CD4-positive, alpha-beta T cell treated with Interleukin-17A for 4 hours (primary cell): Measurements from ENCODE around the gene MORN1.

ENCODE experiments used
- DNase-seq: peaks from one replicate; pipeline ENCODE4 v3.0.0-alpha.2; 2020; ENCODE audit warnings: mixed read lengths

The MORN1 gene

DNA sequence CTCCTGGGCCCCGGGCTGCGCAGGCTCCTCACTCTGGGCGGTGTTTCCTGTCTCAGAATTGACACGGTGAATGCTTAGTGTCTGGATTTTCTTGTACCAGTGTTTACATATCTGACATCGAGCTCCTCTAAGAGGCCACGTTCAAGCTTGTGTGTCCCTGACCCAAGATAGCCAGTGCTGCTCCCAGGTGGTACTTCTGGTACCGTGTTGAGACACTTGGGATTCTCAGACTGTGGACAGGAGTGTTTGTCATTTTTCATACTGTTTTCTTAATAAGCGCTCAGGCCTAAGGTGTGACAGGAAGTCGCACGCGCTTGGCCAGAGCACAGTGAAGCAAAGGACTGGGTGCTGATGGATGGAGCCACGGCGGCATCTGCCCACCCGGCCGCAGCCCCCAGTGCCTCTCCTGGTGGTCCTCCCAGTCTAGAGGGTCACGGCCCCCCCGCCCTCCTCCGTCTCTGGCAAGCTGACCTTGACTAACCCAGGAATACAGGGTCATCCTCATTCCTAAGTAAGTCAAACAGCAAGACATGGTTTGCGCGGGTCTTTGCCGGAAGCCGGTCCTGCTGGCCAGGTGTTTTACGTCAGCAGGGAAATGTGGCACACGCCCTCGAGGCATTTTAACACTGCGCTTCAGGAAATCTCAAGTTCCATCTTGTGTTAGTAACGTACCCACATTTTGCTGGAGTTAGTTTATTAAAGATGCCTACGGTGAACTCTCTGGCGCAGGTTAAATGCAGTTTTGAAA lies 13.0 kb upstream of the MORN1 start:
- DNase-seq, result no peak

DNA sequence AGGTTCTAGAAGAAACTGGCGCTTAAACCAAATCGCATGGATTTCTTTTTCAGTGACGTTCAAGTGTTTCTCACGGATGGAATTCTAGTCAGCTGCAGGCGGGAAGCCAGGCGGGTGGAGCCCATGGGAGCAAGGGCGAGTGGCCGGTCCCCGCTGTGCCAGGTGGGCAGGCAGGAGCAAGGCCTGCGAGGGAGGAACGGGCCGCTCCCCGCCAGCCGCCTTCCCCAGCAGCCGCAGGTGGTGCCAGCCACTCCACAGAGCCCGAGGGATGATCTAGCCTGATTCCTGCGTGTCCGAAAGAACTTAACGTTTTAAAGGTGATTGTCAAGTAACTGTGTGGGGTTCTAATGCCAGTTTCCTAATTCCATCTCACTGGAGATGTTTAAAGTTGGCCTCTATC lies 11.9 kb upstream of the MORN1 start:
- DNase-seq, result no peak

DNA sequence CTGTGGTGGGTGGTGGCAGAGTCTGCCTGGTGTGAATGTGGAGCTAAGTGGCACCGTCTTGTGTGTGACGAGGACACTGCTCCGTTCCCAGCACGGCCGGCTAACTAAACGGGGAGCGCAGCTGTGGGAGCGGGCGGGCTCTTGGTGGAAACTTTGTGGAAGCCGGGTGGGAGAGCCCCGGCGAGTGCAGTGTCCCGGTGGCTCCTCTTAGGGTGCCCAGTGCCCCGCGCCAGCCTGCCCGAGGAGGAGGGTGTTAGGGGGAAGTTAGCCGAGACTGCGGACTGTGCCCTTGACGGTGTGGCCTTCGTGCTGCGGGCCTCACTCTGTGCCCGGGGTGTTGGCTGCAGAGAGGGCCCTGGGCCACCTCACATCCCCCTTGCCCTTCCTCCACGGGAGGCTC lies 11.1 kb upstream of the MORN1 start:
- DNase-seq, result no peak

DNA sequence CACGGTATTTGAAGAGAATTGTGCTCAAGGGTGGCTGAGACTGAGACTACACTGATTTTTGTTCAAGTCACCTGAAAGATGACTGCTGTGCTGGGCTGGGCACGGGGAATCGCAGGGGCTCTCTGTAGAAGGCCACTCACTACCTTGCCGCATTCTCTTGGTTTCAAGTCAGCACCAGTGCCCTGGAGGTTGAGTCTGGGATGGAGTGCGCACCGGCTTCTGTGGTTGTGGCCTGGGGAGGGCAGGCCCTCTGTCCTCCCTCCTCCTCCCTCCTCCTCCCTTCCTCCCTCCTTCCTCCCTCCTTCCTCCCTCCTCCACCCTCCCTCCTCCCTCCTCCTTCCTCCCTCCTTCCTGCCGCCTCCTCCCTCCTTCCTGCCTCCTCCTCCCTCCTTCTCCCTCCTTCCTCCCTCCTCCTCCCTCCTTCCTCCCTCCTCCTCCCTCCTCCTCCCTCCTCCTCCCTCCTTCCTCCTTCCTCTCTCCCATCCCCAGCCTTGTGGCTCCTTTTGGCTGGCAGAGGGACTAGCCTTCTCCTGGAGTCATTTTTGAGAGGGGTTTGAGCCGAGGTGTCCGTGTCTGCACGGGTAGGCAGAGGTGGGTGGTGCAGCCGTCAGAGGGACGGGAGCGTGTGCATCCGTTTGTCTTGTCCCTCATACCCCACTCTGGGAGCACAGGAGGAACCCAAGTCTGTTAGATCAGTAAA lies 9.7 kb upstream of the MORN1 start:
- DNase-seq, result no peak

DNA sequence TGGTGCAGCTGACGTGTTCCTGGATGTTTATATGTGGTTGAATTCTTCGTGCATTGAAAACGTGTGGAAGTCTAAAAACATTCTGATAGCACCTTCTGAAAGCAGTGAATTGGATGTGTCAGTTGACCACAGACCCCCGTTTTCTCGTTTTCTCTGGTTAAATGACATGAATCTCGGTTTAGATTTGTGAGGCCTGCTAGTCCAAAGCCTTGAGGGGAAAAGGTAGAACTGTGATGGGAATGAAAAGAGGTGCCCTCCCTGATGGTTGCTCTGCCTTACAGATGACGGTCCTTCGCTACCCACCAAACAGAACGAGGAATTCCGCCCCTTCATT lies 9.2 kb upstream of the MORN1 start:
- DNase-seq, result no peak

DNA sequence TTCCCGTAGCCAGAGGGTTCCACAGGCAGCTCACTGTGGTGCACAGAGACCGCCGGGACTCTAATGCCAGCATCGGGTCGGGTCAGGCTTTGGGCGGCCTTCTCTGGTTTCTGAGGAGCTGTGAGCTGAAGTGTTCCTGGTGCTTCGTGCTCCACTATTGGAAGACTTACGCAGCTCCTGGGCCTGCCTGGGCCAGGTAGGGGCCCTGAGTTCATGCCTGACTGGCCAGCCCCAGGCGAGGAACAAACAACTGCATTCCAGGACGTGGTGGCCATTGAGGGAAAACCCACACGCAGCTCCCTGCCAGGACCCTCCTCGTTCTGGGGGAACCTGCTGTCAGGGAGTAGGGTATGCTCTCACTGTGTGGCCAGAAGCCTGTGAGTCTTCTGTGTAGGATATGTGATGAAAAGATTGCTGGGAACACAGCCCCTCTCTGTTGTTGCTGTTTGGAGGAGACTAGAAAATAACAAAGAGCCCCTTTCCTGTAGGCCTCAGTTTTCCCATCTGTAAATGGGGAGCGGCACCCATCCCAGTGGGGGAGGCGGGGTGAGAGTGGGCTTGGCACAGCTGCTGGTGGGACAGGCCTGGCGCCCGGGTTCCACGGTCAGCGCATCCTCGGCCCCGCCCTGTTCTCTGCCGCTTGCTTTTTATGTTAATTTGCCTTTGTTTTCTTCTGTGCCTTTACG lies 8.7 kb upstream of the MORN1 start:
- no peak for DNase-seq

DNA sequence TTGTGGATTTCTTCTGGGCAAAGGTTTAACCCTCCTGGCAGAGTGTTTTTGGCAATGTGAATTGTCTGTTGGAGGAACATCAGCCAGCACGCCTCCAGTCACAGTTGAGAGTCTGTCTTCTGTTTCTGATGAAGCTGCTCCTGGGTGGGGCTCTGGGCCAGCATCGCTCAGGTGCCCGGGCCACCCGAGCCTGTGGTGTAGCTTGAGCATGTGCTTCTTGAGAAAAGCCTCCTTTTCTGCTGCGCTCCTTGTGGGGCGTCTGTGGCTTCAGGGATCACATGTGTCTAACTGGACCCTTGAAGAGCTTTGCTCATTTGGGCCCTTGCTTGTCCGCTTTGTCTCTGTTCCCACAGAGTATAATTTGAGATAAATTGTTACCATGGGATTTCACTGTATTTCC lies 7.5 kb upstream of the MORN1 start:
- DNase-seq, result no peak

DNA sequence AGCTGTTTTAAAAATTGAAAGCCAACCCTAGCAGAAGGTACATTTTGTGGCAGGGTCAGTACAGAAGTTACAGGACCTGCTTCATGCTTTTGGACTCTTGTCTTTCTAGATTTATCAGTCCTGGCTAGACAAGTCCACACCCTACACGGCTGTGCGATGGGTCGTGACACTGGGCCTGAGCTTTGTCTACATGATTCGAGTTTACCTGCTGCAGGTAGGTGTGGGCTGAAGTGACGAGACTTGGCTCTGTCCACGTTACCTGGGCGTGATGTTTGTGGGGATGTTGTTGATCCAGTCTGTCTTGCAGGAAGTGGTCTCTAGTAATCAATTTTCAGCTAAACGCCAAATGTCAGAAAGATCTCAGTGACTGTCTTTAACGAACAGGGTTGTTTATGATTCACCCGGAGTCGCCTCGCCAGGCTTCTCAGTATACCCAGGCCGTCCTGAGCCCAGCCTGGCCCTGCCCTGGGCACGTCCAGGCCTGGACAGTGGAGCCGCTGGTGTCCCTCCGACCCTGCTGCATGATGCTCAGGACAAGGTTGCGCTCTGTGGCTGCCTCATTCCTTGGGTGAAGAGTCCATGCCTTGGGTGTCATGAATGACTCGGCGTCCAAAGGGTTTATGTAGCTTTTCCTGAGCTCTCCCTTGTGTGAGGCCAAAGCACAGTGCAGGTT lies 5.8 kb upstream of the MORN1 start:
- DNase-seq, result no peak

DNA sequence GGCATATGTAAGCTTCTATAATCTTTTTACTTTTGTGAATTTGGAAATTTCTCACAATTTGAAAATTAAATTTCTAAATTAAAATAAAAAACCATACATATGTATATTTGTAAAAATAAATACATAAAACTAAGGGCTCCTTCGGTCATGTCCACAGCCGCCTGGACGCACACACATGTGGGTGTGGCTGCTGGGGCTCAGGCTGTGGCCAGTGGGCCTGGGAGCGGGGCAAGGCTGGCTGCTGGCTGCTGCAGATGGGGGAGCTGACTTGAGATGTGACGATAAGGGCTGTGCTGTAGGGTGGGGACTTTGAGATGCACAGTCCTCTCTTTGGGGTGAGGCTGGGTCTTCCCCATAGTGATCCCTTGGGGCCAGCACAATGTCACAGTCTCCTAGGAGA lies 5.1 kb upstream of the MORN1 start:
- no peak for DNase-seq

DNA sequence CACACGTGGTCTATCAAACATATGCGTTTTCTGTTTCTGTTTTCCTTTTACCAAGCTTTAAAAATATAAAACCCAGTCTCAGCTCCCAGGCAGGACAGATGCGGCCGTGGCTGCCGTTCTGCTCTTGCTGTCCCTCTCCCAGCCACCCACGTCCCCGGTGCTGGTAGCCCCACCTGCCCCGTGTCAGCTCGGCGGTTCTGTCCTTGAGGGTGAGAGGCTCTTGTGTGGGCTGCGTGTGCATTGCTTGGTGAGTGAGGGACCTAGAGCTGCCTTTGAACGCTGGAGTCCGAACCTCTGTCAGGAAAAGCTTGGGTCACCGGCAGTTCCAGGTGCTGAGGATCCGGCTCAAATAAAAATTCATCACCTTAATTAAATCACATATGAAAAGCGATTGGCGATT lies 4.7 kb upstream of the MORN1 start:
- DNase-seq, result no peak

DNA sequence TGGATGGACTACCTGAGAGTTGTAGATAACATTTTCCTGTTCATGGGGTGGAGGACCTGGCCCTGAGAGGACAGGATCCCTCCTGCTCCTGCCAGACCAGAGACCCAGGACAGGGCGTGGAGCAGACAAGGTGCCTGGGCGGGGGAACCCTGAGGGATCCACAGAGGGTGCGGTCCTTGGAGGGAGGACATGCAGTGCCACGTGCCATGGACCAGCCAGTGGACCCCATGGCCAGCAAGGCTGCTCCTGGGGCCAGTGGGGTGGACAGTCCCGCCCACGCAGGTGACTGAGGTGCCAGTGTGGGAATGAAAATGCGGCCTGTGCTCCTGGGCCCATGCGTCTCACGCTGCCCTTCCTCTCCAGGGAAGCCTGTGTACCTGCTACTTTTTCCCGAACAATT lies 3.9 kb upstream of the MORN1 start:
- no peak for DNase-seq

DNA sequence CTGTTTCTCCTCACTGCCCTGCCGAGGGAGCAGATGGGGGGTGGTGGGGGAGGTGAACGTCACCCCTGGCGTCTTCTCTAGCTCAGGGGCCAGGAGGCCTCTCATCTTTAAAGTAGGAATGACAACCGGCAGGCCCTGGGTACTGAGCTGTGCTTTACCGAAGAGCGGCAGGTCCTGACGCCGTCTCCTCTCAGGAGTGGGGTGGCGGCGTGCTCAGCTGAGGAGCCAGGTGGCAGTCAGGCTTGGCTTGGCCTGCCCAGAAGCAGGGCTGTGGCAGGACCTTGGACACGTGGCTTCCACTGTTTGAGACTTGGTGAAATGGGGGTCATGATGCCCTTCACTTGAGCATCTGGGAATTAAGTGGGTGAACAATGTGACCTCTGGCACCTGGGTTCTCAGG lies 3.4 kb upstream of the MORN1 start:
- no peak for DNase-seq

DNA sequence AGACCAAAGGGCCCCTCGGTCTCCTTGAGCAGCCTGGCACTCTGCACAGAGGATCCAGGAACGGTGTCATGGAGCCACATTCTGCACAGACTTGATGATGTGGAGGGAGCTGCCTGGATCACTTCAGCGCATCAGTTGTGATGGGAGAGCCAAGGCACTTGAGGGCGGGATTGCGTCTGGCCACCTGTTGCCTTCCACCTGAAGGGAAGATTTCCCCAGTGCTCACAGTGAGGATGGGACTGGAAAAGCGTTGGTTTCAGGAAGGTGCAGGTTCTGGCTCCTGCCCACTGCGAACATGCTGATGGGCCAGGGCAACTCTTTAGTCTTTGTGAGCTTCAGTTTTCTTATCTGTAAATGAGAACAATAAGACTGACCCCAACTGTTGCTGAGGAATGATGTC lies 2.9 kb upstream of the MORN1 start:
- no peak for DNase-seq

DNA sequence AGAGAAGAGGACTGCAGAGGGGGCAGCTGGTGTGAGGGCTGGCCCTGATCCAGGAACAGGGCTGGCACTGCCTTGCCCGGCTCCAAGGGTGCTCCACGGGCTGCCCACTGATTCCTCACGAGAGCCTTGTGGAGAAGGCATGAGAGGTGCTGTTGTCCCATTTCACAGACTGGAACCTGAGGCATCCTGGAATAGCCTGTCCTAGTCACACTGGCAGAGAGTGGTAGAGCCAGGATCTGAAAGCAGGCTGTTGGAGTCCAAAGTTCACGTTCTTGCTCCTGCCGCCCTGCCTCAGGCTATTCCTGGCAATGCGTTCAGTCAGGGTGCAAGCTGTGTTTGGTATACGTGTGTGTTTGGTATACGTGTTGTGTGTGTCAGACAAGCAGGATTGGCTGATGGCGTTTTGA lies 2.1 kb upstream of the MORN1 start:
- no peak for DNase-seq

DNA sequence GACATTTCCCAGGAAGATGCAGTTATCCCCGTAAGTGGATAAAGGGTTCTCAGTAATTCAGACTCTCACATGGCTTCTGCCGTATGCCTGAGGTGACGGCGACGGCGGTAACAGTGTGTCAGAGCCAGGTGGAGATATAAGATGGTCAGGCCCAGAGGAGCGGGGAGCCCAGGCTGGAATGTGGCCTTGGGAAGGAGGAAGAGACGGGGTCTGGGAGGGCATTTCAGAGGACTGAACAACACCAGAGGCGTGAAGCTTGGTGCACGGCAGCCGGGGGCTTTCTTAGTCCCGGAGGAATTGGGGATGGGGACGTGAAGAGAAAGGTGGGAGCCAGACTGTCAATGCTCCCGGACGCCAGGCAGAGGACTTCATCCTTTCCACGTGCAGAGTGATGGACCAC lies 1.3 kb upstream of the MORN1 start:
- DNase-seq, result no peak

DNA sequence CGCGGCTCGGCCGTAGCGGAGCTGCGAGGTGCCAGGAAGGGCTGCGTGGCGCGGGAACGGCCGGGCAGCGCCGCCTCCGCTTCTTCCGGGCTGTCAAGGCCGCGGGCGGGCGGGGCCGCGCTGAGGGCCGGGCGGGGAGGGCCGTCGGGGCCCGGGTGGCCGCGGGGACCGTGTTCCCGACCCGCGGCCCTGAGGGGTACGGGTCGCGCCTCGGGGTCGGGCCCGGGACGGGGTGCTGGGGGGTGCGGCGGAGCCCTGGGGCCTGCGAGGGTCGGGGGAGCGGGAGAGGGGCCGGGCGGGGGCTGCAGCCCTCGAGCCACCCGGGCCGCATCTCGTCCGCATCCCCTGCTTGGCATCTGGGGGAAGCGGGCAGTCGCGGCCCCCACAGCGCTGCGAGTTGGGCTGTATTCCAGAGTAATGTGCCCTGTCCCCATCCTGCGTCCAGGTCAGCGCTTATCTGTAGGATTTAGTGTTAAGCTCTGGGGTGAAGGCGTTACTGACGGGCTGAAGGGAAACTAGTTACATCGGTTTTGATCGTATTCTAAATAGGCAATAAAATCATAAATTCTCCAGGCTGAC lies 666 bp upstream of the MORN1 start:
- no peak for DNase-seq

DNA sequence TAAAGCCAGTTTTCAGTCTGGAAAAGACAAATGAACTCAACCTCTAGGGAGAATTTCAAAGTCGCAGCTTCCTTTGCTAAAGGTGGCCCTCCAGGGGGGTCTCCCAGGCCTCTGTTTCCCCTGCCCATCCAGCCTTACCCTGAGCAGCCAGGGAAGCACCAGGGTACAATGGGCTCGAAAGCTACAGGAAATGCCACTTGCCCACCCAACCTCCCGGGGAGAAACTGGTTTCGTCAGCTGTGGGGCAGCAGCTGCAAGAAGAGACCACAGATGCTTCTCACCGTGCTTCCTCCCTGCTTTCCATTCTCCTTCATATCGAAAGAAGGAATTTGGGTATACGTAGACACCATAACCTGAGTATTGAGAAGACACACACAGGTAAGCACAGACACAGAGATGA lies 1.7 kb downstream of the MORN1 start:
- no peak for DNase-seq

DNA sequence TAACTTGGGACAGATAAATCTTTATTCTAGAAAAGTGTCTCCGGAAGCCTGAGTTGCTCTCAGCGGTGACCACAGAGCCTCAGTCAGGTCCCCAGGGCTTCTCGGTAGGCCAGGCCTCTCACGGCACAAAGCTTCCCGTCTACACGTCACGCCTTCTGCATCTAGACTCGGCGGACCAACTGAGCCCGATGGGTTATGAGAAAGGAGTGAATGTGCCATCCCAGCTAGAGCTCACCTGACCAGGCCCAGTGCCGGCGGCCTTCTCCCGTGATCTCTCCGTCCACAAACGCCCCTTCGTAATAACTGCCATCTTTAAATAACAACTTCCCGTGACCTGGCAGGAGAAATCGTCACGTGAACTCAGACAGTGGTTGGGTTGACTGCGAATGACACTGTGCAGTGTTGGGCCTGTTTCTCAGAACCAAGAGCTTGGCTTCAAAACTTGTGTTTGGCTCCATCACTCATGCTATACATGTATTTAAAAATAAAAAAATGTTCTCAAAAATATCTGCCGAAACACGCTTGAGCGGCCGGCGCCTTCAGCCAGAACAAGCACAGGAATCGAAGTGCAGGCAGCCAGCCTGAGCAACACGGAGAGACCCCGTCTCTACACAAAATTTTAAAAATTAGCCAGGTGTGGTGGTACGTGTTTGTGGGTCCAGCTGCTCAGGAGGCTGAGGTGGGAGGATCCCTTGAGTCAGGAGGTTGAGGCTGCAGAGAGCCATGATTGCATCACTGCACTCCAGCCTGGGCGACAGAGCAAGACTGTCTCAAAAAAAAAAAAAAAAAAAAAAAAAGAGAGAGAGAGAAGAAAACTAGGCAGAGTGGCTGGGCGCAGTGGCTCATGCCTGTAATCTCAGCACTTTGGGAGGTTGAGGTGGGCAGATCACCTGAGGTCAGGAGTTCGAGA lies 3.1 kb downstream of the MORN1 start:
- DNase-seq, result no peak

DNA sequence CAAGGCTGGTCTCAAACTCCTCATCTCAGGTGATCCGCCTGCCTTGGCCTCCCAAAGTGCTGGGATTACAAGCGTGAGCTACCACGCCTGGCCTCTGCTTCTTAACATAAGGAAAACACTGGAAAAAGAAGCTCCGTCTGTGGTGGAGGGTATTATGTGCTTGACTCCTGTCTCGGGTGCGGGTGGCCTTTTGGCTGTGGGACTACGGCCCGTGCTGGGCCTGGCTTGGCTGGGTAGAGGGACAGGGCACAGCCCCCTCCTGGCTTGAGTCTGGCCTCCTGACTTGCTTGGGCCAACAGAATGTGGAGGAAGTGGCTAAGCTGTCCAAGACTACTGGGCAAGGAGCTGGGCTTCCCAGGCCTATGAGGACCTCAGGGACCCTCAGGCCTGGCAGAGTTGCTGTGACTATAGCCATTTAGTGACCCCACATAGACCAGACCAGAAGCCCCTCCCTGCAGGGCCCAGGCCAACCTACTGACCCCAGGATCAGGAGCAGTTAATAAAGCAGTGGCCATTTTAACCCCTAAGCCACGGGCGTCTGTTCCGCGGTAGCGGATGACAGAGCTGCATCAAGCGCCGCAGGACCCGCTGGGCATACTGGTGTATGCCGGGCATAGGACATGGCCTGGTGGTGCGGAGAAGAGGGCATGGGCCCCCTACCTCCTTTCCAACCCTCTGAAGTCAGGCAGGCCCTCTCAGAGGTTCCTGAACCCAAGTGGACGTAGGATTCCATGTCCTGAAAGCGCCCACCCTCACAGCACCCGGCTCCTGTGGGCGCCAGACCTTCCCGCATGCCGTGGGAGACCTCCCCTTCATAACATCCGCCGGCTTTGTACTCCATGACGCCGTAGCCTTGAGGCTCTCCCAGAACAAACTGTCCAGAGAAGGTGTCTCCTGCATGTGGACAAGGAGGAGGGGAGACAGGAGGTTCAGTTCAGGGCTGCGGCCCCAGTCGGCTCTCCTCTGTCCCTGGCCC lies 4.4 kb downstream of the MORN1 start:
- no peak for DNase-seq

DNA sequence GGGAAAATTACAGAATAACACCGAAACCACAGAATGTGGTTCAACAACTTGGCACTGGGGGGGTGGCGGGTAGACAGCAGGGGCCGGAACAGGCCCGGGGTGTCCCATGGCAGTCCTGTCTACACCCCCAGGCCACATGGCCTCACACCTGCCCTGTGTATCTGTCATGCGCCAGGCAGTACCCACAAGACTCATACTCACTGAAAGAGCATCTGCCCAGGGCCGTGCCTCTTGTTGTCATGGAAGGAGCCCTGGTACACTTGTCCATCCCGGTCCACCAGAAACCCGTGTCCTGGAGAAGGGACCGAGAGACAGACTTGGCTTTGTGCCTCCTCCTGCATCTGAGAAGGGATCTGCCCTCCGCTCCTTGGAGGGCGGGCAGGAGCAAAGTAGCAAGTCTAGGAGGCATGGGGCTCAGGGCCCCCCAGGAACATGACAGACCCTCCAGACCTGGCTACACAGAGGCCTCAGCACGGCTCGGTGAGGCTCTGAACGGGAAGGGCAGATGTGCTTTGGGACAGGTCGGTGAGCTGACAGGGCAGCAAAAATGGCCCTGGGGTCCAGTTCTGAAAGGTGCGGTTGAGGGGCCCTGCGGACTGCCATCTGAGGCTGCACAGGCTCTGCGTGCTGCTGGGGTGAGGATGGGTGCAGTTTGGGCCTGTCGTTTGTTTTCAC lies 5.6 kb downstream of the MORN1 start:
- no peak for DNase-seq
